ENCODE results near the gene ADRA1B.

DNA sequence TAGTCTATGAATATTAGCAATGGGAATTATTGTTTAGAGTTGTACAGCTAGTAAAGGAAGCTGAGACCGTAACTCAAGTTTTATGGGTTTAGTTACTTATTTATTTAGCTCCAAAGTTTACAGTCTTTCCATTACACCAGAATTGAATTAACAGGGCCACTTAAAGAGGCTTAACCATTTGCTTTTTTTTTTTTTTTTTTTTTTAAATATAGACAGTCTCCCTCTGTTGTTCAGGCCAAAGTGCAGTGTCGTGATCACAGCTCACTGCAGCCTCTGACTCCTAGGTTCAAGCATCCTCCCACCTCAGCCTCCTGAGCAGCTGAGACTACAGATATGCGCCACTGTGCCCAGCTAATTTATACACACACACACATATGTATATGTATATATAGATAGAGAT, 91.2 kb downstream of the ADRA1B start:
- TF ChIP-seq POLR2A (IDR thresholded peaks at IDR 0.05) (no peak), CTCF (IDR thresholded peaks at IDR 0.05) (no peak)

Measured in lower leg skin (tissue), 3 donors.